Psoas muscle (tissue), 8 donors: ENCODE data around the gene EREG. TPM values are rescaled to one million over a fixed set of nuclear protein-coding genes. Genes with fewer than 3 reads are reported as not detected.
A peak's percentile ranks its signal among the peaks of the same experiment; 100 is the strongest.

Experiments used
- ATAC-seq, 4 donors: fragments of 200-7000 bp; cut with Tn5 transposase; one replicate each; pipeline ENCODE4 v1.9.1; 2020; ENCODE audit warnings: moderate library complexity in 3 of 4, mild to moderate bottlenecking in 2 of 4
- DNase-seq, 2 donors: peaks; one replicate each; pipeline ENCODE4 v3.0.0-alpha.2; 2020
- H3K27ac ChIP-seq: fragments of 200-600 bp; one replicate; pipeline ENCODE4 v1.8.0; 2022
- H3K27me3 ChIP-seq, 3 donors: fragments of 200-600 bp in 1 of 3; one replicate each; pipeline versions ENCODE4 v1.6.1 to v1.8.0; 2013 to 2022; ENCODE audit warnings: low read length in 2 of 3, mild to moderate bottlenecking in 2 of 3, moderate library complexity in 1 of 3; ENCODE audit not compliant: insufficient read depth in 3 of 3
- H3K36me3 ChIP-seq, 2 donors: fragments of 200-600 bp in 1 of 2; one replicate each; pipeline versions ENCODE4 v1.6.1 to v1.8.0; 2013 to 2022; ENCODE audit warnings: low read depth in 1 of 2, mild to moderate bottlenecking in 1 of 2, moderate library complexity in 1 of 2; ENCODE audit not compliant: insufficient read depth in 1 of 2
- H3K4me1 ChIP-seq: fragments of 200-600 bp; one replicate; pipeline ENCODE4 v1.8.0; 2022
- H3K4me3 ChIP-seq: fragments of 200-600 bp; one replicate; pipeline ENCODE4 v1.8.0; 2022; ENCODE audit warnings: mild to moderate bottlenecking
- H3K9me3 ChIP-seq: fragments of 200-600 bp; one replicate; pipeline ENCODE4 v1.8.0; 2022
- WGBS, 3 donors: extraction: QIAGEN DNeasy Blood & Tissue Kit; methylation state at CpG; one replicate each; pipeline versions ENCODE4 v1.1.6 to v1.1.7; 2013; 5-methylcytosine and 5-hydroxymethylcytosine counted together
- intact Hi-C, 2 donors: fragments of 100-400 bp; cut with DNase I; formaldehyde crosslinking; loops; one replicate each; pipeline versions ENCODE4 v1.11.0 to v1.14.2; 2022
- long read RNA-seq, 2 donors: library from polyadenylated mRNA; unstranded; transcript quantifications; one replicate each; pipeline ENCODE4 v2.0.0, GENCODE V29; 2021
- polyA plus RNA-seq, 3 donors: library from polyadenylated mRNA; stranded (reverse); fragments of 200-250 nt; gene quantifications; one replicate each; pipeline ENCODE4 v1.2.3, GENCODE V29; 2013
- total RNA-seq, 4 donors: library from RNA; stranded (reverse); fragmentation: NEBNext Ultra II Directional in 2 of 4; extraction: Animal tissue kit (Norgen Biotek cat#: 25700) in 2 of 4; gene quantifications; one replicate each; pipeline versions ENCODE4 v1.2.1 to v1.2.4, GENCODE V29; 2021 to 2023
- TF ChIP-seq, protein P1 (sequence below): fragments of 200-600 bp; IDR thresholded peaks from one replicate; pipeline ENCODE4 v1.8.0; 2022; ENCODE audit warnings: antibody characterized with exemption
- donor health status: healthy with polysubstance abuse.
- donor health status: DM: no; HTN: no; CAD: no; lungs with moderate emphysema.
- donor health status: Bipolar disorder and iron deficiency.
- donor health status: healthy.
- donor health status: DM: yes; HTN: yes; CAD: no.
- donor health status: DM: no; HTN: no; CAD: no.
- donor health status: DM: no; HTN: no; CAD: no.
- donor health status: DM: yes; HTN: yes; CAD: no.

Gene EREG
- total RNA-seq: under 1 TPM in 1 of 4 donors, not detected in 3; 0.20 TPM
- under 1 TPM in 1 of 3 donors, not detected in 2; 0.03 TPM for polyA plus RNA-seq
- long read RNA-seq, donor 1: 0 reads
- long read RNA-seq, donor 2: 0 reads

DNA sequence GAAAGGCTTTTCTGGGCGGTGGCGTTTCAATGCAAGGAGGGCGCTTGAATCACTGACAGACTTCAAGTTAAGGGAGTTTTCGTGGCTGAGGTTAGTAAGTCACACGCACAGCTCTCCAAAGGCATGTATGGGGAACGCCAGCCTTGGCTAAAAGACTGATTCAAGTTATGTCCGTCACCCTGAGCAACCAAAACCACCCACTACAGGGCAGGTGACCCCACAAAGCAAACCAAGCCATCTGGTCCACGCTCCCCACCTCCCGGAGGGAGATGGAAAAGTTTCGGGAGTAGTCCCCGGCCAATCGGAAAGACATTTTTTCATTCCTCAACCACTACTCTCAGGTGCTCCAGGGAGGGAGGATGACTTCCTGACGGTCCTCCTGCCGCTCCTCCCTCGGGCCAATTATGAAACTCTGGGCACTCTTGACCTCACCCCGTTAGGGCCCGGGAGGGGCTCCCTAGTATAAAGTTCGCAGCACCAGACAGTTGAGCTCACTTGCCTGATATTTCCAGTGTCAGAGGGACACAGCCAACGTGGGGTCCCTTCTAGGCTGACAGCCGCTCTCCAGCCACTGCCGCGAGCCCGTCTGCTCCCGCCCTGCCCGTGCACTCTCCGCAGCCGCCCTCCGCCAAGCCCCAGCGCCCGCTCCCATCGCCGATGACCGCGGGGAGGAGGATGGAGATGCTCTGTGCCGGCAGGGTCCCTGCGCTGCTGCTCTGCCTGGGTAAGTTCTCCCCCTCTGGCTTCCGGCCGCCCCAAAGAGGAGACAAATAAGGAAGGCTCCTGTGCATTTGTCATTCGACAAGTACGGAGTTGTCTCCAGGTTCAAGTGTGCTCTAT lies at the start of gene EREG:
Gene EREG (plus strand): TSS at position 494 of the 840 bp plus-strand sequence. CDS start 164 bp downstream, at position 658.
- ATAC-seq: peak in 1 of 4 donors; percentile 41
- TF ChIP-seq, protein P1, sequence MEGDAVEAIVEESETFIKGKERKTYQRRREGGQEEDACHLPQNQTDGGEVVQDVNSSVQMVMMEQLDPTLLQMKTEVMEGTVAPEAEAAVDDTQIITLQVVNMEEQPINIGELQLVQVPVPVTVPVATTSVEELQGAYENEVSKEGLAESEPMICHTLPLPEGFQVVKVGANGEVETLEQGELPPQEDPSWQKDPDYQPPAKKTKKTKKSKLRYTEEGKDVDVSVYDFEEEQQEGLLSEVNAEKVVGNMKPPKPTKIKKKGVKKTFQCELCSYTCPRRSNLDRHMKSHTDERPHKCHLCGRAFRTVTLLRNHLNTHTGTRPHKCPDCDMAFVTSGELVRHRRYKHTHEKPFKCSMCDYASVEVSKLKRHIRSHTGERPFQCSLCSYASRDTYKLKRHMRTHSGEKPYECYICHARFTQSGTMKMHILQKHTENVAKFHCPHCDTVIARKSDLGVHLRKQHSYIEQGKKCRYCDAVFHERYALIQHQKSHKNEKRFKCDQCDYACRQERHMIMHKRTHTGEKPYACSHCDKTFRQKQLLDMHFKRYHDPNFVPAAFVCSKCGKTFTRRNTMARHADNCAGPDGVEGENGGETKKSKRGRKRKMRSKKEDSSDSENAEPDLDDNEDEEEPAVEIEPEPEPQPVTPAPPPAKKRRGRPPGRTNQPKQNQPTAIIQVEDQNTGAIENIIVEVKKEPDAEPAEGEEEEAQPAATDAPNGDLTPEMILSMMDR: no peak
- Histone ChIP-seq H3K27me3 (peaks cover 3 to 20% (median 6%) of the 10 kb centered on the region in 3 donors), H3K27ac (no peak within 1 kb of the TSS), H3K4me3 (peak within 1 kb of the TSS; percentile 48), H3K36me3 (no peaks in the 10 kb centered on the region), H3K9me3 (no peaks in the 10 kb centered on the region), H3K4me1 (peaks cover 5% of the 10 kb centered on the region)
- intact Hi-C loops: no loop called here
- WGBS, 3 donors: 7 to 9% (median 7%) methylated on average over 40 of the region's 40 CpGs
- DNase-seq: peak in 1 of 2 donors; percentile 14

DNA sequence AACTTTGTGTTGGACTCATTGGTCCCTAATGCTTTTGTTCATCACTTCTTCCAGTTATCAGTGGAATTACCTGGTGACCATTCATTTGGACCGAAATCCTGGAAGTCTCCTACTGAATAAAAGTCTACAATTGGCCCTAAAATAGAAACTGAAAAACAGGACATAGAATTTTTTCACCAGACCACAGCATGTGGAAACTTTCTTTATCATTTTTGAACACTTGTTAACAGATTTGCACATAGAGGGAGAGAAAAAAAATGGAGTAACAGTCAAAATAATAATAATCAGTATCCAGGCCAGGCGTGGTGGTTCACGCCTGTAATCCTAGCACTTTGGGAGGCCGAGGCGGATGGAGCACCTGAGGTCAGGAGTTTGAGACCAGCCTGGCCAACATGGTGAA lies 49.6 kb upstream of the EREG start:
- H3K27ac ChIP-seq: no peak overlapping the region
- whole genome bisulfite sequencing, 3 donors: 87 to 88% (median 88%) methylated on average over 5 of the region's 5 CpGs
- TF ChIP-seq, protein P1: no peak
- DNase-seq (no peak), ATAC-seq (no peak)
- H3K9me3 ChIP-seq: no peaks in the 10 kb centered on the region
- H3K36me3 ChIP-seq: no peaks in the 10 kb centered on the region
- H3K27me3 ChIP-seq: no peaks in the 10 kb centered on the region
- intact Hi-C loops: loop anchor here (5.0 to 10.0 kb wide), 2 partner anchors 121 to 128 kb away; no protein-coding TSS in a partner anchor
- no peak overlapping the region for H3K4me3 ChIP-seq
- H3K4me1 ChIP-seq: no peaks in the 10 kb centered on the region

- TF ChIP-seq, protein P1: no peak
- intact Hi-C loops: loop anchor here (5.0 to 10.0 kb wide), 2 partner anchors 122 to 129 kb away; no protein-coding TSS in a partner anchor
- H3K9me3 ChIP-seq: no peaks in the 10 kb centered on the region
- 45 to 58% (median 52%) methylated on average over 2 of the region's 2 CpGs for WGBS, 3 donors
- ATAC-seq: no peak
- H3K4me3 ChIP-seq: no peak overlapping the region
- H3K27ac ChIP-seq: no peak overlapping the region
- DNase-seq: no peak
- no peaks in the 10 kb centered on the region for H3K4me1 ChIP-seq
- H3K36me3 ChIP-seq: no peaks in the 10 kb centered on the region
- H3K27me3 ChIP-seq: no peaks in the 10 kb centered on the region
Observed at GRCh38 chr4:74316397-74316796, 48.5 kb upstream of the EREG start.

GRCh38 chr4:74317616-74318246 lies 47.2 kb upstream of the EREG start:
- Histone ChIP-seq H3K27me3 (no peaks in the 10 kb centered on the region), H3K27ac (no peak overlapping the region), H3K4me1 (no peaks in the 10 kb centered on the region), H3K9me3 (no peaks in the 10 kb centered on the region), H3K36me3 (no peaks in the 10 kb centered on the region), H3K4me3 (no peak overlapping the region)
- DNase-seq (no peak), ATAC-seq (no peak)
- TF ChIP-seq, protein P1: no peak
- WGBS, 3 donors: 40 to 46% (median 41%) methylated on average over 3 of the region's 3 CpGs
- intact Hi-C loops: loop anchor here (5.0 to 10.0 kb wide), 2 partner anchors 123 to 130 kb away; no protein-coding TSS in a partner anchor
